ENCODE measurements around the gene BMPR1B. TPM values are rescaled to one million over a fixed set of nuclear protein-coding genes. Genes with fewer than 3 reads are reported as not detected.

Gene BMPR1B
- total and polyA plus RNA-seq, 2 of the 8 experiments (the other 6 are each of a cell fraction or from before 2014, with no cell fraction given): 0.14 to 1.1 TPM

- CTCF ChIA-PET (ENCODE audit: partially characterized antibody): no interaction called here
- no peaks in the 10 kb centered on the region; a peak in 1 of 8 replicates for H3K36me3 ChIP-seq (ENCODE audit: control insufficient read depth in 2 of 4, insufficient read depth in 4 of 4, low read length in 3 of 4)
- peaks cover 0 to 1% (median 0%) of the 10 kb centered on the region in 4 experiments; a peak in 1 of 7 replicates for H3K27me3 ChIP-seq (replicated peaks in 1 of 4; ENCODE audit: control insufficient read depth in 3 of 4, extremely low read depth in 1 of 4, insufficient read depth in 3 of 4, low read length in 3 of 4)
- no peak overlapping the region for H2BK5ac ChIP-seq (ENCODE audit: low read depth, low read length)
- no peak overlapping the region for H4K8ac ChIP-seq (ENCODE audit: extremely low read depth, insufficient read depth, low read length)
- no peaks in the 10 kb centered on the region for H4K20me1 ChIP-seq (replicated peaks in 1 of 2; ENCODE audit: control insufficient read depth in 1 of 2, insufficient read depth in 2 of 2, low read length in 2 of 2)
- no peaks in the 10 kb centered on the region for H3K23me2 ChIP-seq (ENCODE audit: low read depth, low read length)
- H2BK20ac ChIP-seq (ENCODE audit: low read length): no peak overlapping the region
- no peak overlapping the region for H2AFZ ChIP-seq (ENCODE audit: low read length)
- 86% methylated on average over 3 of the region's 3 CpGs; no CpG with 5 or more reads in 1 of the 2 experiments for WGBS, 2 experiments (ENCODE audit: extremely low coverage in 1 of 2, insufficient coverage in 1 of 2, insufficient read length in 1 of 2, insufficient replicate concordance in 2 of 2, low coverage in 1 of 2, low lambda C conversion rate in 2 of 2, missing lambda C conversion rate in 1 of 2)
- H2BK120ac ChIP-seq (replicated peaks; ENCODE audit: low read depth, low read length): no peak overlapping the region
- no peak overlapping the region for H3K27ac ChIP-seq (ENCODE audit: low read depth, low read length)
- H4K91ac ChIP-seq (replicated peaks; ENCODE audit: insufficient read length, low read length): no peak overlapping the region
- no peak overlapping the region for H2AK5ac ChIP-seq (ENCODE audit: low read depth, low read length)
- H2BK12ac ChIP-seq (ENCODE audit: low read depth, low read length): no peak overlapping the region
- no peak for DNase-seq (ENCODE audit: low read depth in 1 of 2, low spot score in 2 of 2)
- no peak overlapping the region for H3K56ac ChIP-seq (replicated peaks; ENCODE audit: insufficient read length, low read depth, low read length)
- no peaks in the 10 kb centered on the region for H3K79me1 ChIP-seq (ENCODE audit: low read depth, low read length)
- H3K18ac ChIP-seq (ENCODE audit: extremely low read depth, low read length): no peak overlapping the region
- no peak overlapping the region for H3K4ac ChIP-seq (replicated peaks; ENCODE audit: insufficient read length, low read depth, low read length)
- POLR2A ChIA-PET (ENCODE audit: partially characterized antibody): no interaction called here
- no peak overlapping the region for H3K9ac ChIP-seq (replicated peaks in 1 of 4; ENCODE audit: extremely low read depth in 1 of 4, low read depth in 3 of 4, low read length in 3 of 4)
- no peaks in the 10 kb centered on the region for H3K4me1 ChIP-seq (replicated peaks in 1 of 4; ENCODE audit: control insufficient read depth in 3 of 4, insufficient read depth in 4 of 4, low read length in 3 of 4)
- no peak for FAIRE-seq
- H3K79me2 ChIP-seq (ENCODE audit: control insufficient read depth in 1 of 2, insufficient read depth in 2 of 2, low read length in 2 of 2): no peaks in the 10 kb centered on the region
- no peak overlapping the region for H4K5ac ChIP-seq (ENCODE audit: insufficient read length, low read depth, low read length)
- H3K23ac ChIP-seq (ENCODE audit: insufficient read length): no peak overlapping the region
- no peak overlapping the region for H2BK15ac ChIP-seq (ENCODE audit: low read length)
- H3K14ac ChIP-seq (ENCODE audit: insufficient read length): no peak overlapping the region
- no peak overlapping the region for H3K4me3 ChIP-seq (ENCODE audit: extremely low read depth in 1 of 4, insufficient read depth in 2 of 4, low read depth in 3 of 4, low read length in 4 of 4)
- H3K9me3 ChIP-seq (ENCODE audit: insufficient read depth in 2 of 2, low read depth in 1 of 2, low read length in 1 of 2): no peaks in the 10 kb centered on the region
- no peak overlapping the region for H3K4me2 ChIP-seq (ENCODE audit: insufficient read depth in 1 of 2, low read depth in 2 of 2, low read length in 2 of 2)
- TF ChIP-seq TEAD4 (IDR thresholded peaks at IDR 0.05; ENCODE audit: low read depth, low read length) (no peak), CBX5 (IDR thresholded peaks at IDR 0.05; ENCODE audit: low read depth, low read length) (no peak), FOSL1 (IDR thresholded peaks at IDR 0.05; ENCODE audit: insufficient read depth, low read depth, low read length) (no peak), SIRT6 (IDR thresholded peaks at IDR 0.05; ENCODE audit: low read length) (no peak), KDM5A (IDR thresholded peaks at IDR 0.05; ENCODE audit: low read length) (no peak), RAD21 (IDR thresholded peaks at IDR 0.05 in 1 of 2, conservative IDR thresholded peaks at IDR 0.05 in 1 of 2; ENCODE audit: low read depth in 2 of 2, low read length in 2 of 2) (peak; percentile 35 to 52; a peak in 3 of 4 replicates)
These were observed 344.5 kb downstream of the BMPR1B start for GRCh38 chr4:95102162-95102790.

Data from H1 (cell line).